ENCODE data around the gene SMURF1. TPM values are rescaled to one million over a fixed set of nuclear protein-coding genes. Genes with fewer than 3 reads are reported as not detected.

Gene SMURF1
- total and polyA plus RNA-seq, 2 of the 8 experiments (the other 6 are each of a cell fraction or from before 2014, with no cell fraction given) = 9.6 to 24.5 TPM

DNA sequence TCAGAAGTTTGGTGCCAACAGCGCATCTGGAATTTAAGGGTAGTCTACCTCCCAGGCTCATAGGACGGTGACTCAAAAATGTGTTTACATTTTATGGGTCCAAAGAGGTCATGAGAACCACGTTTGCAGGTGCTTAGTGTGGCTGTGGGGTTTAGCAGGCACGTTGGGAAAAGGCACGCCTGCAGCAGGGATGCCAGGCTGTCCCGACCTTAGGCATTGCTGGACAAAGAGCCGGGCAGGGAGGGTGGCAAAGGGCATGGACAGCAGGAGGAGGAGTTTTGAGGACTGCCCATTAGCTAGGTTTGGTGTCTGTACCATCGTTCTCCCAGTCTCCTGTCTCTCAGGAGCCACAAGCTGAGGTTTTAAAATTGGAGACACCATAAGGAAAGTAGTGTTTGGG lies 161.2 kb downstream of the SMURF1 start (continued):
- TF ChIP-seq, protein P1, sequence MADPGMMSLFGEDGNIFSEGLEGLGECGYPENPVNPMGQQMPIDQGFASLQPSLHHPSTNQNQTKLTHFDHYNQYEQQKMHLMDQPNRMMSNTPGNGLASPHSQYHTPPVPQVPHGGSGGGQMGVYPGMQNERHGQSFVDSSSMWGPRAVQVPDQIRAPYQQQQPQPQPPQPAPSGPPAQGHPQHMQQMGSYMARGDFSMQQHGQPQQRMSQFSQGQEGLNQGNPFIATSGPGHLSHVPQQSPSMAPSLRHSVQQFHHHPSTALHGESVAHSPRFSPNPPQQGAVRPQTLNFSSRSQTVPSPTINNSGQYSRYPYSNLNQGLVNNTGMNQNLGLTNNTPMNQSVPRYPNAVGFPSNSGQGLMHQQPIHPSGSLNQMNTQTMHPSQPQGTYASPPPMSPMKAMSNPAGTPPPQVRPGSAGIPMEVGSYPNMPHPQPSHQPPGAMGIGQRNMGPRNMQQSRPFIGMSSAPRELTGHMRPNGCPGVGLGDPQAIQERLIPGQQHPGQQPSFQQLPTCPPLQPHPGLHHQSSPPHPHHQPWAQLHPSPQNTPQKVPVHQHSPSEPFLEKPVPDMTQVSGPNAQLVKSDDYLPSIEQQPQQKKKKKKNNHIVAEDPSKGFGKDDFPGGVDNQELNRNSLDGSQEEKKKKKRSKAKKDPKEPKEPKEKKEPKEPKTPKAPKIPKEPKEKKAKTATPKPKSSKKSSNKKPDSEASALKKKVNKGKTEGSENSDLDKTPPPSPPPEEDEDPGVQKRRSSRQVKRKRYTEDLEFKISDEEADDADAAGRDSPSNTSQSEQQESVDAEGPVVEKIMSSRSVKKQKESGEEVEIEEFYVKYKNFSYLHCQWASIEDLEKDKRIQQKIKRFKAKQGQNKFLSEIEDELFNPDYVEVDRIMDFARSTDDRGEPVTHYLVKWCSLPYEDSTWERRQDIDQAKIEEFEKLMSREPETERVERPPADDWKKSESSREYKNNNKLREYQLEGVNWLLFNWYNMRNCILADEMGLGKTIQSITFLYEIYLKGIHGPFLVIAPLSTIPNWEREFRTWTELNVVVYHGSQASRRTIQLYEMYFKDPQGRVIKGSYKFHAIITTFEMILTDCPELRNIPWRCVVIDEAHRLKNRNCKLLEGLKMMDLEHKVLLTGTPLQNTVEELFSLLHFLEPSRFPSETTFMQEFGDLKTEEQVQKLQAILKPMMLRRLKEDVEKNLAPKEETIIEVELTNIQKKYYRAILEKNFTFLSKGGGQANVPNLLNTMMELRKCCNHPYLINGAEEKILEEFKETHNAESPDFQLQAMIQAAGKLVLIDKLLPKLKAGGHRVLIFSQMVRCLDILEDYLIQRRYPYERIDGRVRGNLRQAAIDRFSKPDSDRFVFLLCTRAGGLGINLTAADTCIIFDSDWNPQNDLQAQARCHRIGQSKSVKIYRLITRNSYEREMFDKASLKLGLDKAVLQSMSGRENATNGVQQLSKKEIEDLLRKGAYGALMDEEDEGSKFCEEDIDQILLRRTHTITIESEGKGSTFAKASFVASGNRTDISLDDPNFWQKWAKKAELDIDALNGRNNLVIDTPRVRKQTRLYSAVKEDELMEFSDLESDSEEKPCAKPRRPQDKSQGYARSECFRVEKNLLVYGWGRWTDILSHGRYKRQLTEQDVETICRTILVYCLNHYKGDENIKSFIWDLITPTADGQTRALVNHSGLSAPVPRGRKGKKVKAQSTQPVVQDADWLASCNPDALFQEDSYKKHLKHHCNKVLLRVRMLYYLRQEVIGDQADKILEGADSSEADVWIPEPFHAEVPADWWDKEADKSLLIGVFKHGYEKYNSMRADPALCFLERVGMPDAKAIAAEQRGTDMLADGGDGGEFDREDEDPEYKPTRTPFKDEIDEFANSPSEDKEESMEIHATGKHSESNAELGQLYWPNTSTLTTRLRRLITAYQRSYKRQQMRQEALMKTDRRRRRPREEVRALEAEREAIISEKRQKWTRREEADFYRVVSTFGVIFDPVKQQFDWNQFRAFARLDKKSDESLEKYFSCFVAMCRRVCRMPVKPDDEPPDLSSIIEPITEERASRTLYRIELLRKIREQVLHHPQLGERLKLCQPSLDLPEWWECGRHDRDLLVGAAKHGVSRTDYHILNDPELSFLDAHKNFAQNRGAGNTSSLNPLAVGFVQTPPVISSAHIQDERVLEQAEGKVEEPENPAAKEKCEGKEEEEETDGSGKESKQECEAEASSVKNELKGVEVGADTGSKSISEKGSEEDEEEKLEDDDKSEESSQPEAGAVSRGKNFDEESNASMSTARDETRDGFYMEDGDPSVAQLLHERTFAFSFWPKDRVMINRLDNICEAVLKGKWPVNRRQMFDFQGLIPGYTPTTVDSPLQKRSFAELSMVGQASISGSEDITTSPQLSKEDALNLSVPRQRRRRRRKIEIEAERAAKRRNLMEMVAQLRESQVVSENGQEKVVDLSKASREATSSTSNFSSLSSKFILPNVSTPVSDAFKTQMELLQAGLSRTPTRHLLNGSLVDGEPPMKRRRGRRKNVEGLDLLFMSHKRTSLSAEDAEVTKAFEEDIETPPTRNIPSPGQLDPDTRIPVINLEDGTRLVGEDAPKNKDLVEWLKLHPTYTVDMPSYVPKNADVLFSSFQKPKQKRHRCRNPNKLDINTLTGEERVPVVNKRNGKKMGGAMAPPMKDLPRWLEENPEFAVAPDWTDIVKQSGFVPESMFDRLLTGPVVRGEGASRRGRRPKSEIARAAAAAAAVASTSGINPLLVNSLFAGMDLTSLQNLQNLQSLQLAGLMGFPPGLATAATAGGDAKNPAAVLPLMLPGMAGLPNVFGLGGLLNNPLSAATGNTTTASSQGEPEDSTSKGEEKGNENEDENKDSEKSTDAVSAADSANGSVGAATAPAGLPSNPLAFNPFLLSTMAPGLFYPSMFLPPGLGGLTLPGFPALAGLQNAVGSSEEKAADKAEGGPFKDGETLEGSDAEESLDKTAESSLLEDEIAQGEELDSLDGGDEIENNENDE (IDR thresholded peaks at IDR 0.05; ENCODE audit: insufficient replicate concordance, low read length) = no peak
- TF ChIP-seq, protein P2, sequence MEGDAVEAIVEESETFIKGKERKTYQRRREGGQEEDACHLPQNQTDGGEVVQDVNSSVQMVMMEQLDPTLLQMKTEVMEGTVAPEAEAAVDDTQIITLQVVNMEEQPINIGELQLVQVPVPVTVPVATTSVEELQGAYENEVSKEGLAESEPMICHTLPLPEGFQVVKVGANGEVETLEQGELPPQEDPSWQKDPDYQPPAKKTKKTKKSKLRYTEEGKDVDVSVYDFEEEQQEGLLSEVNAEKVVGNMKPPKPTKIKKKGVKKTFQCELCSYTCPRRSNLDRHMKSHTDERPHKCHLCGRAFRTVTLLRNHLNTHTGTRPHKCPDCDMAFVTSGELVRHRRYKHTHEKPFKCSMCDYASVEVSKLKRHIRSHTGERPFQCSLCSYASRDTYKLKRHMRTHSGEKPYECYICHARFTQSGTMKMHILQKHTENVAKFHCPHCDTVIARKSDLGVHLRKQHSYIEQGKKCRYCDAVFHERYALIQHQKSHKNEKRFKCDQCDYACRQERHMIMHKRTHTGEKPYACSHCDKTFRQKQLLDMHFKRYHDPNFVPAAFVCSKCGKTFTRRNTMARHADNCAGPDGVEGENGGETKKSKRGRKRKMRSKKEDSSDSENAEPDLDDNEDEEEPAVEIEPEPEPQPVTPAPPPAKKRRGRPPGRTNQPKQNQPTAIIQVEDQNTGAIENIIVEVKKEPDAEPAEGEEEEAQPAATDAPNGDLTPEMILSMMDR (IDR thresholded peaks at IDR 0.05; ENCODE audit: control extremely low read depth in 1 of 3, insufficient read depth in 1 of 3, low read depth in 1 of 3, low read length in 3 of 3) = no peak
- TF ChIP-seq BCL11A (IDR thresholded peaks at IDR 0.05; ENCODE audit: low read depth in 2 of 2, low read length in 2 of 2) (no peak), TEAD4 (IDR thresholded peaks at IDR 0.05; ENCODE audit: low read depth, low read length) (no peak), PHF8 (conservative IDR thresholded peaks at IDR 0.05; ENCODE audit: low read depth, low read length) (no peak), BACH1 (IDR thresholded peaks at IDR 0.05; ENCODE audit: low read length) (no peak)

Measured in H1 (cell line).